Hippocampal formation (tissue), 2 donors: ENCODE data around the gene ANXA3.
"Not testable (repeated sequence)": the region's sequence is repeated elsewhere in the genome, so short reads cannot be mapped to it uniquely, and the experiment has no call there.

Source experiments
- DNase-seq, 2 donors: peaks; one replicate each; lab custom pipeline; 2025; lab: John Stamatoyannopoulos, UW

ANXA3 gene, protein sequence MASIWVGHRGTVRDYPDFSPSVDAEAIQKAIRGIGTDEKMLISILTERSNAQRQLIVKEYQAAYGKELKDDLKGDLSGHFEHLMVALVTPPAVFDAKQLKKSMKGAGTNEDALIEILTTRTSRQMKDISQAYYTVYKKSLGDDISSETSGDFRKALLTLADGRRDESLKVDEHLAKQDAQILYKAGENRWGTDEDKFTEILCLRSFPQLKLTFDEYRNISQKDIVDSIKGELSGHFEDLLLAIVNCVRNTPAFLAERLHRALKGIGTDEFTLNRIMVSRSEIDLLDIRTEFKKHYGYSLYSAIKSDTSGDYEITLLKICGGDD

DNA sequence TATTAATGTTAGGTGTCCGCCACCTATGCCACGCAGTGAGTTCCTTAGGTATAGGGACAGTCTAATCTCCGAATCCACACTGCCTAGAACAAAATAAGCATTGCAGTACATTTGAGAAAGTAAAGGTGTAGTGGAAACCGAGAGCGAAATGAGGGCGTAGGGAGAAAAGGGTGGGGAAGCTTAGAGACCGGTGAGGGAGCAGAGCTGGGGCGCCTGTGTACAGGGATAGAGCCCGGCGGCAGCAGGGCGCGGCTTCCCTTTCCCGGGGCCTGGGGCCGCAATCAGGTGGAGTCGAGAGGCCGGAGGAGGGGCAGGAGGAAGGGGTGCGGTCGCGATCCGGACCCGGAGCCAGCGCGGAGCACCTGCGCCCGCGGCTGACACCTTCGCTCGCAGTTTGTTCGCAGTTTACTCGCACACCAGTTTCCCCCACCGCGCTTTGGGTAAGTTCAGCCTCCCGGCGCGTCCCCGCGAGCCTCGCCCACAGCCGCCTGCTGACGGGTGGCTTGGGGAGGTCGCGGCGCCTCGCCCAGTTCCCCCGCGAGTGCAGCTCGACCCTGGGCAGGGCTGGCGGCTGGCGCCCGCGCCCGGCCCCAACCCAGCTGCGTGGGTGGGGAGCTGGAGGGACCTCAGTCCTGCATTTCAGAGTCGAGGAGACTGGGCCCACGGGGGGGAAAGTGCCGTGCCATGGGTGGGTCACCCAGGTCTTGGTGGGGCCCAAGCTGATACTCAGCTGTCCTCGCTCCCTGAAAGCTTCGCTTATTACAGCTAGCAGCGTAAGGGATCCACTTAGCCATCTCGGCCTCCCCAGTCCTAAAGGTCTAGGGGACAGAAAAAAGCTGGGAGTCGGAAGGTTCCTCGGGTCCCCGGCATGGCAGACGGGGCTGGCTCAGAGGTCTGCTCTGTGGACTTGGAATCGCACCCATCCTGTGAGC is at the start of gene ANXA3:
ANXA3 (plus strand) TSS at position 351 of the 932 bp plus-strand sequence. CDS start 2,704 bp downstream, outside the sequence.
- no peak for DNase-seq

DNA sequence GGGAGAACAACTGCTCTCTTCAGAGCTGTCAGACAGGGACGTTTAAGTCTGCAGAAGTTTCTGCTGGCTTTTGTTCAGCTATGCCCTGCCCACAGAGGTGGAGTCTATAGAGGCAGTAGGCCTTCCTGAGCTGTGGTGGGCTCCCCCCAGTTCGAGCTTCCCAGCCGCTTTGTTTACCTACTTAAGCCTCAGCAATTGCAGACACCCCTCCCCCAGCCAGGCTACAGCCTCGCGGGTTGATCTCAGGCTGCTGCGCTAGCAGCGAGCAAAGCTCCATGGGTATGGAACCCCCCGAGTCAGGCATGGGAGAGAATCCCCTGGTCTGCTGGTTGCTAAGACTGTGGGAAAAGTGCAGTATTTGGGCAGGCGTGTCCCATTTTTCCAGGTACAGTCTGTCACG is 45.3 kb upstream of the ANXA3 start:
- DNase-seq: not testable (repeated sequence)

DNA sequence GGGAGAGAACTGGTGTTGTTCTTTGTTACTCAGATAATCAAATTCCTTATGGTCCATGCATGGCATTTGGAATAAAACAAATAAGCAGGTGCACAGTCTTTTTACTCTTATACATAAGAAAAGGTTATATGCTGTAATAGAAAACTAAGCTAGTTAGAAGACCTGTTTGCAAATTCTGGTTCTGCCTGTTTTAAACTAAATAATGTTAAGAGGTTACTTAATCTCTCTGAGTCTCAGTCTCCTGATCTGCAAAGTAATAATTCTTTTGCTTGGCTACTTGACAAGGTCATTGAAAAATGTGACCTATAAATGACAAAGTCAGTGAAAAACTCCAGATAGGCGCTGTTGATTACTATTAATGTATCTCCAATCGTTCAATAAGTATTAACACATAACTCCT is 42.5 kb upstream of the ANXA3 start:
- DNase-seq: no peak

DNA sequence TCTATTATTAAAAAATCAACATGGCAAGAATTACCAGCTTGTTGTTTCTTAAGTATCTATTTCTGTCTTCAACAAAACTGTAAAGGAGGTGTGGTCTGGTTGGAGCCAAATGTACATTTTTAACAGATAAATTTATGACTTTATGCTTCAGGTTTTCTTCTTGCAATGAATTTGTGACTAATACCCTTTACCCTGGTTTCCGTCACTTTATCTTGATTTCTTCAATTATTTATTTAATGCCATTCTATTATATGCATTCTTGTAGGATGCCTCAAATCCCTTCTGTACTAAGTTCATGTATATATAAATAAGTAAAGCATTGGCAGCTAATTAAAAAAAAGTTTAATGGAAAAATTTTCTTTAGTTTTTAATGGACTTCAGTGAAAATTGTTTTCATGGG is 41.5 kb upstream of the ANXA3 start:
- DNase-seq: no peak

DNA sequence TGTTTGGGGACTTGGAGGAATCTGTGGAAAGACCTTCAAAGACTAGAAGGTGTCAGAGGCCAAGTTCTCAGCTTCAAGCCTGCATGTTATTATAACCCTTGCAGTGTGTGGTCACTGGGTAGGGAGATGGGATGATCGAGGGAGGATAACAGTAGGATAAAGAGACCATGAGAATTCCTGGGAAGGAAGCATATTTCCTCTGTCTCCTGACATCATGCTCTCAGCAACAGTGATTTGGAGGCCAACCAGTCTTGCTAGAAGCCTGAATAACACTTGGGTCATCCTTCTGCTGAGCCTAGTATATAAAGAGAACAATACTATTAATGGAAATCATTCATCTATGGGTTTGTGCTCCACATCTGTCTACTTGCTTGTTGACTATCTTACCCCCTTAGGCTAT is 40.9 kb upstream of the ANXA3 start:
- DNase-seq: no peak

DNA sequence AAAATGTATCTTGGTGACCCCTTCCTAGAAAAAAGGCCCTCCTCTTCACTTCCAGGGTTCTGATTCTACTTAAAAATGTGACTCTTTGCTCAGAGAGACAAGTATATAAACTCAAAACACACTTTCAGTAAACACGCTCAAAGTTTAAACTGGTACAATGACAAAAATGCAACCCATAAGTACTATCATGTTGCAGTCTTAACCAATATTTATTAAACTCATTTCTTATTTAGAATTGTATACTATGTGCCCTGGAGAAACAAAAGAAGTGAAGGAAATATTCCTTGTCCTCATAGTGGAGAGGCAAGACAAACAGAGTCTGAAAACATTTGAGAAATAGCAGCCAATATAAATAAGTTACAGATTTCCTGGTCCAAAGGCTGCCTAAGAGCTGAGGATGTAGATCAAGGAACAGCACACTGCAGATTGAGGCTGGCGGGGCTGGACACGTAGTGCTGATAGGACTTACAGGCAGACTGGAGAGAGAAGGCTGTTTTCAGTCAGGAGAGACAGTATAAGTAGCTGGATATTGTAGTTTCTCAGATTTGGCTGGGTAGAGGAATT is 39.1 kb upstream of the ANXA3 start:
- DNase-seq: no peak

DNA sequence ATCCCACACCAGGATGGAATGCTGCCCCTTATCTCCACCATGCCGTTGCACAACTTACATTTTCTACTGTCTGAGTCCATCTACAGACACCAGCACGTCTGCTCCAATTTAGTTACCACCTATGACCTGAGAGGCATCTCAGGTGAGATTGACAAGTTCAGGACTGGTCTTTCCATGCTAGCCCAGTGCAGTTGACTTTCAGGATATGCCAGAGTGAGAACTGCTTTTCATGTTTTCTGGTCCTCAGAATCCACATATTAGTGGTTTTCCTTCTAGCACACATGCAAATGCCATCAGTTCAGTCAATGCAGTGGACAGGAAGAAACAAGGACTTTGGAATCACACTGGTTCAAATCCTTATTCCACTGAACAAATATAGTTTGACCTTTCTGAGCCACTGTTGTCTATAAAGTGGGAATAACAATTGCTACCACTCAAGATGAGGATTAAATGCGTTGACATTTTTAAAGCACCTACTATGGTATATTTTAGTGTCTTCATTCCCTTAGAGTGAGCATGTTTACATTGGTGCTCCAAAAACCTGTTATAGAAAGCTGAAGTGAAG is 38.1 kb upstream of the ANXA3 start:
- no peak for DNase-seq

DNA sequence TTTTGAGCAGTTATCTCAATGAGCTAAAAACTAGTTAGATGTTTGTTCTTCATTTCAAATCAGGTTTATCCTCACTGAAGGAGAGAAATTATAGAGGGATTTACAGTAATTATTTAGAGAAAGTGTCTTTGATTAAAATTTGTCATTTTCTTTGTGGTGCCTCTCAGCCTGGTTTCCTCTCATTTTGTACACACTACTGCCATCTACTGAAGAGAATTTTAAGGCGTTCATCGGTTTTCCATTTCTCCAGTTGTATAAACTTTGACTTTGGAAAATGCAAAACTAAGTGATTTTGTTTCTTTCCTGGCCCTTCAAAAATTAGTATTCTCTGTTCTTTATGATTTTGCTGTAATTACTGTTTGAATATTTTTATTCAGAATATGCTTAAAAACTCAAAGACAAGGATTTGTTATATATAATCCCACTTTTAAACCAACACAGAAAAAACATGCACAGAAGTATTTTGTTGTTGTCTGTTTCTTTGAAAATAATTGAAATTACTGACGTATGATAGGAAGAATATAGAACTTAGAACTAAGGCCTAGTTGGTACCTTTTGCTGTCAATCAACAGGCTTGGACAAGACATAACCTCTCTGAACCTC is 34.4 kb upstream of the ANXA3 start:
- peak in 1 of 2 donors; percentile 53 for DNase-seq

DNA sequence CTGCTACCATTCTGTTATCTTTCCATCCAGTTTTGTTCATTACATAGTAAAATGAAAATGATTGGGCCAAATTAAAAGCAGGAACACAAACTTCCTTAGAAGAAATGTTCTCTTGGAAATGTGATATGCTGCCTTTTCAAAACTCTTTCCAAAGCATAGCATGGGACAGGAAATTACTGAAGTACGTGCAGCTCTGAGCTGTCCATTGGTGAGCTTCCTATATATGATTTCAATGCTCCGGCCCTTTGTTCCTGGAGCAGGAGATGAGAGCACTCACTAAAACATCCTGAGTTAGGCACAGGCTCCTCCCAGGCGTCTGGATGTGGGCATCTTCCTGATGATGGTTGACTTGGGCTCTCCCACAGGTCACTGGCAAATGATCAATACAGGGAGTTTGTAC is 33.0 kb upstream of the ANXA3 start:
- no peak for DNase-seq

DNA sequence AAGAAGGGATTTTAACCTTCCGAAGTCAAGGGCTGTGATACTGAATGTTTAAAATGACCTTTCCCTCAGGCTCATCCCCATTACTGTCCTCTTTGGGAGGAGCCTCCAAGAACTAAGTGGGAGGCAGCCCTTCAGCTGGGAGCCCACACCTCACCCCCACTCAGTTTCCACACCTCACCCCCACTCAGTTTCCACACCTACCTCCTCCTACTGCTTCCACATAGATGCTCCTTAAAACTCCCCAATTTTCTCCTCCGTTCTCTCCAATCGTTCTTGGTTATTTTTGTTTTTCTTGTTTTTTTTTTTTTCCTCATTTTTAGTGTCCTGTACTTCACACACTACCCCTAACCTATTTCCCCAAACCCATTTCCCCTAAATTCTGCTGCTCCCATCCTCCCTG is 31.6 kb upstream of the ANXA3 start:
- no peak for DNase-seq

DNA sequence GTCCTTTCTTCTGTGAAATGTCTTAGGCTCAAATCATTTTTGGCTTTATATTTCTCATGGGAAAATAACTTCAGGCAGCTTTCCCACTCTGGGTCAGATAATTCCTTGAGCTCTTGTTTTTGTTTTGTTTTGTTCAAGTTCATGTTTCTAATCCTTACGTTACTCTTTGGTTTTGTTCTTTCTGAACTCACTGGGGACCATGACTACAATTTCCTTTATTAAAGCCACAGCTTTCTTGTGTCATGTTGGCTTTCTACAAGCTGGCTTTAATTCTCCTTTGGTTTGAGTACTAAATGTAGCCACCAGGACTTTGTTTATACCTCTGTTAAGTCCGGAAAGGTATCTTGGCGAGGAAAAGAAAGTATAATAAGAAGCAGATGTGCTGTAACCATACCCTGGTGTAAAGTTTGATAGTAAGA is 30.8 kb upstream of the ANXA3 start:
- DNase-seq: no peak

DNA sequence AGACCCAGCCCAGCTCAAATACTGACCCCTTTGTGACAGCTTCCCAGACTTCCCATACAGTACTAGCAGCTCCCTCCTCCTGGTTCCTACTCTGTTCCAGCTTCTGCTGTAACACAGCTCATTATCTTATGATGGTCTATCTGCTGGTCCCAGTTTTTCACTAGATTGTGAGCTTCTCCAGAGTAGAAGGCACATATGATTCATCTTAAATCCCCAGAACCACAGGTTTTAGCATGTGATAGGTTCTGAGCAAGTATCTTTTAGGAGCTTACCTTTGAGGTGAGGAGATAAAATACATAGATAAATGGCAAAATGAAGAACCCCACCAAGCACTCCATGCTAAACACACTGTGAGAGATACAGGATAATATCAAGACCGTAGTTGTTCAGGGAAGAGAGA is 27.6 kb upstream of the ANXA3 start:
- no peak for DNase-seq

DNA sequence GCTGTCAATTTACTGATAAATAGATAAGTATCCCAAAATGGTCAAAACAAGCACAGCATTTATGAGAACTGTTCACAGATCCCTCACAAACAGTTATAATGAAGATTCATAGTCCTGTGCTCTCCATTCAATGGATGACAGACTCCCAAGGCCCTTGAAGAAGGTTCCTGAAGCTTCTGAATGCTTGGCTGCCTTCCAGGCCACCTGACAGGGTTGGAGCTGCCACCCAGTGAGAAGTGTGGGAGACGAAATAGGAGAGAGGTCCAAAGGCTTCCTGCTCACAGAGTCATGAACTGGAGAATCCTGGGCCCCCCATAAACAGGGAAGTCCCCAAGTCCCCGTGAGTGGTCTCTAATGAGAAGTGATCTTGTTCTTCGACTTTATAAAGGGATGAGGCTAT is 26.0 kb upstream of the ANXA3 start:
- DNase-seq: no peak

DNA sequence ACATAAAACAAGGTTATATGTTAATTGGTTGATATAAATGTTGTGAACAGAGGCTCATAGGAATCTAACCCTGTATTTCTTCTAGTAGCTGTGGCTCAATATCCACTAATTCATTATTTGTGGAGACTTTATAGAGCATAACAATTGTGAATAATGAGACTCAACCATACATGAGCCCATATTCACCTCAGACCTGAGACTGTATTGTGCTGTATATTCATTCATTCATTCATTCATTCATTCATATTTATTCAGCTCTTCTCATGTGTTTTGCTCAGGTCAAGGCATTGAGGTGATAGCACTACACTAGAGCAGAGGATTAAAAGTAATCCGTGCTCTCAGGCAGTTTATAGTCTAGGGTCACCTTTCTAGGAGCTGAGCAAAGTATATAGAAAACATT is 24.5 kb upstream of the ANXA3 start:
- no peak for DNase-seq

DNA sequence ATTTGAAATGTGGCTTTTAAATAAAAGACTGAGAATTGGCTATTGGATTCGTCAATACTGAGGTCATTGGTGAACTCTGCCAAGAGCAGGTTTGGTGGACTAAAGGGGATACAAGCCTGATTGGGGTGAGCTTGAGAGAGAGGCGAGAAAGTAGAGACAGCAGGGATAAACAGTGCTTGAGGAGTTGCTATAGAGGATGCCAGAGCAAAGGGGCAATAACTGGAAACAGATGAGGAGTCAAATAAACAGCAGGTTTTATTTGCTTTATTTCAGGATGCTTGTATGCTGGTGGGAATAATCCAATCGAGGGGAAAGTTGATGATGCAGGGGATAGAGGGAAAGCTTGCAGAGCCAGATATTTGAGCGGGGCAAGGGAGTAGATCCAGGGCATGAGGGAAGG is 24.0 kb upstream of the ANXA3 start:
- DNase-seq: no peak

DNA sequence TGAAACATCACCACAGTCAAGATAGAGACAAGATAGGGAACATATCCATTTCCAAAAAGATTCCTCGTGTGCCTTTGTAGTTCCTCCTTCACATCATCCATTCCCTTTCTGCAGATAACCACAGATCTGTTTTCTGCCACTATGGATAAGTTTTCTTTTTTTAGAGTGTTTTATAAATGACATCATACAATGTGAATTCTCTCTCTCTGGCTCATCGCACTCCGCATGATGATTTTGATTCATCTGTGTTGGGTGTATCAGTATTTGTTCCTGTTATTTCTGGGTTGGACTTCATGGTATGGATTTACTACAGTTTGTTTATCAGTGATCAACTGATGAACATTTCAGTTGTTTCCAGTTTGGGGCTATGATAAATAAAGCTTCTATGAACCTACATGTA is 23.2 kb upstream of the ANXA3 start:
- DNase-seq: no peak

DNA sequence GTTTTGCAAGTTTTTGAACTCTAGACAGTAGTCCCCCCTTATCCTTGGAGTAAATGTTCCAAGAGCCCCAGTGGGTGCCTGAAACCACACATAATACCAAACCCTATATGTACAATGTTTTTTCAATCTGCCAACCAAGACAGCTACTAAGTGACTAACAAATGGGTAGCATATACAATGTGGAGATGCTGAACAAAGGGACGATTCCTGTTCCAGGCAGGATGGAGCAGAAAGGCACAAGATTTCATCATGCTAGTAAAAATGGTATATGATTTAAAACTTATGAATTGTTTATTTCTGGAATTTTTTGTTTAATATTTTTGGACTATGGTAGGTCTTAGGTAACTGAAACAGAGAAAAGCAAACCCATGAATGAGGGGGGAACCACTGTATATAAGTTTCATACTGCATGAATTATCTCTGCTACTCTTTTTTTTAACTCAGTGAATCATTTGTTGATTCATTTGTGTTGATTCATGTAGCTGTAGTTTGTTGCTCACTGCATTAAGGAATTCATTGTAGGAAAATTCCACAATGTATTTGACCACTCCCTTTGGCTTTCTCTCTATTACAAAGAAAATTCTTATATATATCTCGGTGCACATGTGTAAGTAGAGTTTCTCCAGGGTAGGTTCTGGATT is 21.9 kb upstream of the ANXA3 start:
- no peak for DNase-seq

DNA sequence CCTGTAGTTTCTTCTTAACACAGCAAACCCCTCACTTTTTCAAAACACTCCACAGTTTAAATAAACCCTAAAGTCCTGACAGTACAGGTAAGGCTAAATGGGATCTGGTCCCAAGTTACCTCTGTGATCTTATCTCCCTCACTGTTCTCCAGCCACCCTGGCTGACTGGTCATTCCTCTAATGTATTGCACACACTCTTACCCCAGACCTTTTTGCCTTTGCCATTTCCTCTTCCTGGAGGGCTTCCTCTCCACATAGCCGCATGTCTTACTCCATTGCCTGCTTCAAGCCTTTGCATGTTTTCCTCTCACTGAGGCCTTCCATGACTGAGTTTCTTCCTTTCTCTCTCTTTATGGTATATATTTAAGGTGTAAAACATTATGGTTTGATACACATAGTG is 19.5 kb upstream of the ANXA3 start:
- no peak for DNase-seq

DNA sequence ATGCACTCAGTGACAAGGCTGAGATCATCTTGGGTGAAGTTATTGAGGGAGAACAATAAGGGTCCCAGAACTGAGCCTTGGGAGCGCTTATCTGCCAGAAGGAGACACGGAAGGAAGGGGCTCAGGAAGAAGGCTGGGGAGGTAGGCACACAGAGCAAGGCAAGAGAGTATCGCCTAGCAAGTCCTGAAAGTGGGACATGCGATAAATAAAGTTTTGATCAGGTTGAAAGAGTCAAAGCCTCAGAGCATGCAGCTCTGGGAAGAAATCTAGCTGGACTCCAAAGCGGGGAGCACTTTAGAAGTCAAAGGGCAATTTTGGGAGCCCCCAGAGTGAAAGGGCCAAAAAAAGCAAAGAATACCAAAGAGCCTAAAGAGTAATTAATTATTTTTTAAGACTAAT is 17.7 kb upstream of the ANXA3 start:
- DNase-seq: no peak

DNA sequence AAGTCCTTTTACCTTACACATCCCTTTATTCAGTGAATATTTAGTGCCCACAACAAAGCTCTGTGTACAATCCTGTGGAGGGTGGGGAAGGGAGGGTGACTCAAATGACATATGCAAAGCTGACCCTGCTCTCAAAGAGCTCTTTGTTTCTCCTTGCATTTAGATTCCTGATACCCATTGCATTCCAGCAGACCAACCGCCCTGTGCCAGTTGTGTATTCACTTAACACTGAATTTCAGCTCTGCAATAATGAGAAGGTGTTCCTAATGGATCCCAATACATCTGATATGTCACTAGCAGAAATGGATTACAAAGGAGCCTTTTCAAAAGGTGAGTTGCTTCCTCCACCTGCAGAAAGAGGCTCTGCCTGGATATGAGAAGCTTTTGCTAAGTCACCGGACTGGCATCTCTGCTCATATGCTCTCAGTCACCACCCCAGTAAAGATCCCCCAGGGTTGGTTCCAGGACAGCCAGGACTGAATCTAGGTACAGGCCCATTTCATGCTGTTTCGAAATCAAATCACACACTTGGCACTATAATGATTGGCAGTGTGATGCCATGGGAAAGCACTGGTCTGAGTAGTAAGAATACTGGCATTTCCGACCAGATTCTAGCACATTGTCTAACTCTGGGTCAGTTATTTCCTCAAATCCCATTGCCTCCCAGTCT is 17.1 kb upstream of the ANXA3 start:
- no peak for DNase-seq

DNA sequence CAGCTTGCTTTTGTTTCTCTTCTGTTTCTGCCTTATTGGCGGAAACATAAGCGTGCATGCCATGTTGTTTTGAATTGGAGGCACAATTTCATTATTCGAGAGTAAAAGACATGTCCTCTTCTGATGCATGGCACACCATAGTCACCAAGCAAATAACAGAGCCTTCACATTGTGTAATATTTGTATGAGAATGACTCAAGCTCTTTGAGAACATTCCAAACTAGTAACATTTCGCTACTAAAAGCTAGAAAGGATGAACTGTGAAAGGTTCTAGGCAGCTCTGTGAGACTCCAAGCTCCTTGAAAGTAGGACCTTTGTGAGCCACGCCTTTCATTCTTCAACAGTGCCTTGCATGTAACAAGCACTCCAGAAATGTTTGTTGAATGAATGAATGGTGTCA is 9.2 kb upstream of the ANXA3 start:
- no peak for DNase-seq
